Glomerular endothelial cell (primary cell): ENCODE measurements around the gene SLC38A3. TPM values are rescaled to one million over a fixed set of nuclear protein-coding genes. Genes with fewer than 3 reads are reported as not detected.
"Not testable (repeated sequence)": the region's sequence is repeated elsewhere in the genome, so short reads cannot be mapped to it uniquely, and the experiment has no call there.

Source experiments
- DNase-seq: peaks from one replicate; pipeline ENCODE4 v3.0.0-alpha.2; 2011; ENCODE audit warnings: low read depth, low spot score; ENCODE audit errors: extremely low read depth
- total RNA-seq: library from RNA; depleted of rRNA; stranded (reverse); fragments of >200 nt; gene quantifications from 2 replicates; pipeline ENCODE4 v1.2.3, GENCODE V29; 2015

Gene SLC38A3
- total RNA-seq, 1 donor from 2014 or later, result not detected

GRCh38 chr3:50208677-50209344 lies 3.7 kb downstream of the SLC38A3 start:
- DNase-seq, result no peak

GRCh38 chr3:50210176-50210509 lies 5.1 kb downstream of the SLC38A3 start:
- no peak for DNase-seq

GRCh38 chr3:50210510-50211367 lies 5.7 kb downstream of the SLC38A3 start:
- DNase-seq, result no peak

GRCh38 chr3:50211368-50211717 lies 6.3 kb downstream of the SLC38A3 start:
- not testable (repeated sequence) for DNase-seq

GRCh38 chr3:50211930-50212329 lies 6.9 kb downstream of the SLC38A3 start:
- no peak for DNase-seq

- no peak for DNase-seq
These were observed 7.4 kb downstream of the SLC38A3 start for GRCh38 chr3:50212502-50212901.

- no peak for DNase-seq
These were observed 7.9 kb downstream of the SLC38A3 start for GRCh38 chr3:50212971-50213370.

- no peak for DNase-seq
These were observed 8.3 kb downstream of the SLC38A3 start for GRCh38 chr3:50213373-50213772.

- no peak for DNase-seq
These were observed 9.8 kb downstream of the SLC38A3 start for GRCh38 chr3:50214824-50215223.

- no peak for DNase-seq
These were observed 10.5 kb downstream of the SLC38A3 start for GRCh38 chr3:50215529-50215928.

- DNase-seq, result no peak
These were observed 12.6 kb downstream of the SLC38A3 start for GRCh38 chr3:50217681-50218080.

GRCh38 chr3:50218448-50218847 lies 13.4 kb downstream of the SLC38A3 start:
- DNase-seq, result no peak

GRCh38 chr3:50219285-50219684 lies 14.2 kb downstream of the SLC38A3 start:
- DNase-seq, result no peak

GRCh38 chr3:50220109-50220508 lies 15.0 kb downstream of the SLC38A3 start:
- no peak for DNase-seq

- DNase-seq, result no peak
These were observed 16.0 kb downstream of the SLC38A3 start for GRCh38 chr3:50221051-50221410.

GRCh38 chr3:50221411-50222168 lies 16.5 kb downstream of the SLC38A3 start:
- no peak for DNase-seq

GRCh38 chr3:50222169-50222528 lies 17.1 kb downstream of the SLC38A3 start:
- no peak for DNase-seq

GRCh38 chr3:50224639-50225038 lies 19.6 kb downstream of the SLC38A3 start:
- DNase-seq, result no peak

- no peak for DNase-seq
These were observed 21.9 kb downstream of the SLC38A3 start for GRCh38 chr3:50226888-50227389.

- DNase-seq, result no peak
These were observed 22.5 kb downstream of the SLC38A3 start for GRCh38 chr3:50227390-50228183.
